ENCODE measurements around the gene CD40. TPM values are rescaled to one million over a fixed set of nuclear protein-coding genes. Genes with fewer than 3 reads are reported as not detected.

CD40 gene
- total and polyA plus RNA-seq, 5 donors: 9.7 to 19.0 (median 11.6) TPM

DNA sequence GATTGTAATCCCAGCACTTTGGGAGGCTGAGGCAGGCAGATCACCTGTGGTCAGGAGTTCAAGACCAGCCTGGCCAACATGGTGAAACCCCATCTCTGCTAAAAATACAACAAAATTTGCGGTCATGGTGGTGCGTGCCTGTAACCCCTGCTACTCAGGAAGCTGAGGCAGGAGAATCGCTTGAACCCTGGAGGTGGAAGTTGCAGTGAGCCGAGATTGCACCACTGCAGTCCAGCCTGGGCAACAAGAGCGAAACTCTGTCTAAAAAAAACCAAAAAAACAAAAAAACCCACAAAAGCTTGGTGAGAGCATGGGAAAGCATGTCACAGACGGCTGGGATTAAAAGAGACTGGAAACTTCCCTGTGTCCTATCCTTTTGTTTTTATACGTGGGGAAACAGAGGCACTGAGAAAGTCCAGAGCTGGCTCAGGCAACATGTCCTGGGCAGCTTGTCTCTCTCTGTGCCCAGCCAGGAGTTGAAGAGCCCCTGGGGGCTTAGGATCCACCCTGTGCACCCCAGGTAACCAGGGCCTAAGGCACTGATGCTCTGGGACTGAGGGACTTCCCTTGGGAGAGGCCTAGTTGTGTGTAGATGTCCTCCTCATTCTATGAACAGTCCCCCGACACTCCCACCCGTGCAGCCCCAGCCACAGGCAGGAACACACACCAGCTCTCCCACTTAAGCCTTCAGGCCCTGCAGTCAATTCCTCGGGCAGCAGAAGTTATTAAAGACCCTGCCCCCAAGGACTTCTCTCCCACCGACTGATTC, 16.0 kb downstream of the CD40 start:
- Histone ChIP-seq H3K4me1 (ENCODE audit: control insufficient read depth, insufficient read depth, low read length) (no peaks in the 10 kb centered on the region), H3K27me3 (ENCODE audit: control insufficient read depth, insufficient read depth) (no peaks in the 10 kb centered on the region), H3K4me3 (ENCODE audit: low read length) (no peak overlapping the region), H3K27ac (ENCODE audit: low read length) (no peak overlapping the region), H3K9me3 (ENCODE audit: control insufficient read depth, low read length) (no peaks in the 10 kb centered on the region)
- intact Hi-C loops (cut with DNase I): loop anchor here (2.0 to 5.0 kb wide), 4 partner anchors 173 to 215 kb away; partner anchors contain the start of gene CDH22 (in 1 of the 4)
- ATAC-seq (no peak), DNase-seq (no peak)
- 70% methylated on average over 11 of the region's 11 CpGs for WGBS

DNA sequence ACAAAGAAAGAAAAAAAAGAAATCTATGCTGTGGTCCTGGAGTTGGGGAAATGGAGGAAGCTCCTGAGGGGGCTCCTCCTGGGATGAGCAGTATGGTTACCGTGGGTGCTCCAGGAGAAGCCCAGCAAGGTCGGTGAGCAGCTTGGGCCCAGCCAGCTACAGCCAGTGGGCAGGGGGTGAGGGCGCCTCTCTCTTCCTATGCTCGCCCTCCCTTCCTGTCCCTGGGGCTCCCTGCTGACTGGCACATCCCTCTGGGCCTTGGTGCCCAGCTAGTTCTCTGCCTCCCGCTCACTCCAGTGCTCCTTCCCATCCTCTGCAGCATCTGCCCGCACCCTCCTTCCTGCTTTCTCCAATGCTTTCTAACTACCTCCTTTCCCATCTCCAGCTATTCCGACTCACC, 16.6 kb downstream of the CD40 start:
- Histone ChIP-seq H3K27ac (ENCODE audit: low read length) (no peak overlapping the region), H3K4me3 (ENCODE audit: low read length) (no peak overlapping the region), H3K27me3 (ENCODE audit: control insufficient read depth, insufficient read depth) (no peaks in the 10 kb centered on the region), H3K9me3 (ENCODE audit: control insufficient read depth, low read length) (no peaks in the 10 kb centered on the region), H3K4me1 (ENCODE audit: control insufficient read depth, insufficient read depth, low read length) (no peaks in the 10 kb centered on the region)
- WGBS: 78% methylated on average over 7 of the region's 7 CpGs
- no peak for ATAC-seq
- no peak for DNase-seq
- intact Hi-C loops (cut with DNase I): loop anchor here in 3 of 4 donors (5.0 kb wide), 3 partner anchors 173 to 213 kb away; partner anchors contain the start of gene CDH22 (in 2 of the 3)

DNA sequence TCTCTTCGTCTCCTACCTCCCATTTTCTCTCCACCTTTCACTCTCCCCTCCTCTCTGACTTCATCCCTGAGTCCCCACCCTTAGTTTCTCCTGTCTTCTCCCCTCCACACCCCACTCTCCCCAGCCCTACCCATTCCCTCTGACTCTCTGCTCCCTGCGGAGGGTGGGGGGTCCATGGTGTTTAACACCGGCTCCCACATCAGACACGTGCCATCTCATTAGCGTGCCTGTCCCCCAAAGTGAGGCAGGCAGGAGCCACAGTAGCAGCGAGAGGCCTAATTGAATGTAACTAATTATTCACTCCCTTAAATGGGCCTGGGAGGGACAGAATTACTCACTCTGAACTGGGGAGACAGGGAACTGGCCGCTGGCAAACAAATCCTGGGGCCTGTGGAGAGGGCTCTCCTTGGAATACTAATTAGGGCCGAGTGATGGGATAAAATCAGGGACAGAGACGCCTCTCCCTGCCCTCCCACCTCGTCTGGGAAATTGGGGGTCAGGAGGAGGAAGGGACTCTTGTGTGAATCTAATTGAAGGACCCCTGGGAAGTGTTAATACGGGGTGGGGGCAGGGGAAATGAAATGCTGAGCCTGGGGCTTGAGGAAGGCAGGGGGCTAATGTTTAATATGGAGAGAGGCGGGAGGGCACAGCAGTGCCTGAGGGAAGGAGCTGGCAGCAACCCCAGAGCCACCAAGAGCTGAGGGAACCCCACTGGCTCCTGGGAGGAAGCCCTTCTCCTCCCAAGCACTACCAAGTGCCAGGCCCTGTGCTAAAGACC, 17.9 kb downstream of the CD40 start:
- DNase-seq (no peak), ATAC-seq (no peak)
- intact Hi-C loops (cut with DNase I): loop anchor here in 1 of 4 donors (5.0 kb wide), 1 partner anchor 171 kb away; the partner anchor contains the start of gene CDH22
- 42% methylated on average over 12 of the region's 12 CpGs for WGBS
- Histone ChIP-seq H3K4me1 (ENCODE audit: control insufficient read depth, insufficient read depth, low read length) (no peaks in the 10 kb centered on the region), H3K4me3 (ENCODE audit: low read length) (no peak overlapping the region), H3K9me3 (ENCODE audit: control insufficient read depth, low read length) (no peaks in the 10 kb centered on the region), H3K27me3 (ENCODE audit: control insufficient read depth, insufficient read depth) (no peaks in the 10 kb centered on the region), H3K27ac (ENCODE audit: low read length) (no peak overlapping the region)

DNA sequence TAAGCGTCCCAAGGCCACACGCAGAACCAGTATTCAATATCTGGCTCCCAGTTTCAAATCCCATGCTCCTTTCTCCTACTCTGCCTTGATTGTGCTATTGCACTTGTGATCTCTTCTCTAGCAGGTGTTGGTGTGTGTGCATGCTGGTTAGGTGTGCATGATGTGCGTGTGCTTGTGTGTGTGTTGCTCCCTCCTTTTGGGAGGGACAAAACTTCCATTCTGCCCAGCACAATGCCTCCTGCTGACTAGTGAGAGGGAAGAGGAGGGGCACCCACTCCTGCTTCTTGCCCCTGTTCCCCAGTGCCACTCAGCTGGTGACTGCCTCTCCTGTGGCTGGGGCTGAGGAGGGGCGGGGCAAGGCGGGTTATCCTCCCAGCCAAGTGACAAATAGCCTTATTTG, 19.7 kb downstream of the CD40 start:
- Histone ChIP-seq H3K27me3 (ENCODE audit: control insufficient read depth, insufficient read depth) (no peaks in the 10 kb centered on the region), H3K9me3 (ENCODE audit: control insufficient read depth, low read length) (no peaks in the 10 kb centered on the region), H3K27ac (ENCODE audit: low read length) (no peak overlapping the region), H3K4me3 (ENCODE audit: low read length) (no peak overlapping the region), H3K4me1 (ENCODE audit: control insufficient read depth, insufficient read depth, low read length) (no peaks in the 10 kb centered on the region)
- WGBS: 70% methylated on average over 5 of the region's 5 CpGs
- intact Hi-C loops (cut with DNase I): loop anchor here in 1 of 4 donors (5.0 kb wide), 1 partner anchor 169 kb away; the partner anchor contains the start of gene CDH22
- DNase-seq (no peak), ATAC-seq (no peak)

DNA sequence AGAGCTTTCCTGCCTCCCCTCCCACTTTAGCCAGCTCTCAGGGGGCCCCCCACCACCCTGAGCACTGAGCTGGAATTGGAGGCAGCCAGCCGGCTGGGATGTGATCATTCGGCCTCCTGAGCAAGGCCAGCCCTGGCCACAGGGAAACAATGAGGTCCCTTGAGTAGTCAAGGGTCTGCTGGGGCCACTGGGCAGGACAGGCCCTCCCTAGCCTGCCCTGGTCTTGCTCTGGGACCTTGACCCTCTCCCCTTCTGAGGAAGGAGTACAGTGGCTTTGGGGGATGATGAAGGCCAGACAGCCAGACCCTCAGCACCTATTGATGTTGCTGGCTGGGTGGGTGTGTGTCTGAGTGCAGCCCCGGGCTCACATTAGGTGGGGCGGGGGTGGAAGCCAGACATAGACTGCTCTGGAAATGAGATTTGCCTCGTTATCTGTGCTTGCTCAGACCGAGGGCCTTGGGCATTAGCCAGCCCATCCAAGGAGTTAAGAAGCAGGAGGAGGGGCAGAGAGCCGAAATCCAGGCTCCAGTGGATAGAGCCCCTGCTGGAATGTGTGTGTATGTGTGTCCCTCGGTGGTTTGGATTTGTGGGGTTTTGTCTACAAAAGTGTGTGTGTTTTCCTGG, 21.3 kb downstream of the CD40 start:
- intact Hi-C loops (cut with DNase I): loop anchor here in 1 of 4 donors (5.0 kb wide), 1 partner anchor 168 kb away; the partner anchor contains the start of gene CDH22
- Histone ChIP-seq H3K4me3 (ENCODE audit: low read length) (no peak overlapping the region), H3K4me1 (ENCODE audit: control insufficient read depth, insufficient read depth, low read length) (no peaks in the 10 kb centered on the region), H3K9me3 (ENCODE audit: control insufficient read depth, low read length) (no peaks in the 10 kb centered on the region), H3K27ac (ENCODE audit: low read length) (no peak overlapping the region), H3K27me3 (ENCODE audit: control insufficient read depth, insufficient read depth) (no peaks in the 10 kb centered on the region)
- WGBS: 28% methylated on average over 8 of the region's 8 CpGs
- DNase-seq (no peak), ATAC-seq (no peak)

DNA sequence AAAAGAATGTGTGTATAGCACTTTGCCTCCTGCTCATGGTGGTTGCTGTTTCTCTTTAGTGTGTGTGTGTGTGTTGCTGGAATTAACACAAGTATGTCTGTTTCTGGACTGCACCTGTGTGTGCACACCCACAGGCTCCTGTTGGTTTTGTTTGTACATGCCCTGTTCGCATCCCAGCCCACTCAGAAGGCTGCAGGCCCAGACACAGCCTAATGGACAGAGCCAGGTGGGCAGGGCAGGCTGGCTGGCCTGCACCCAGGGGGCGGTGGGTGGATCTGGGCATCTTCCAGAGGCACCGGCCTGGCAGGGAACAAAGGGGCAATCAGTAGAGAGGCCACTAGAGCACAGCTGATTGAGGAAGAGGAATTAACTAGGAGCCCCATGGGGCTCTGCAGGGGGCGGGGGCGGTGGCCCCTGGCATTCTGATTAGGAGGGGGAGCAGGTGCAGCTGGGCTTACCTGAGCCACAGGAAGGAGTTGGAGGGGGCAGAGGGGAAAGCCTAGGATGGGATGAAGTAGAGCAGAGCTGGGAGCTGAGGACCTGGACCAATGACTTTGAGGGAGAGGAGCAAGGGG, 21.9 kb downstream of the CD40 start:
- Histone ChIP-seq H3K27me3 (ENCODE audit: control insufficient read depth, insufficient read depth) (no peaks in the 10 kb centered on the region), H3K9me3 (ENCODE audit: control insufficient read depth, low read length) (no peaks in the 10 kb centered on the region), H3K27ac (ENCODE audit: low read length) (no peak overlapping the region), H3K4me1 (ENCODE audit: control insufficient read depth, insufficient read depth, low read length) (no peaks in the 10 kb centered on the region), H3K4me3 (ENCODE audit: low read length) (no peak overlapping the region)
- ATAC-seq (no peak), DNase-seq (no peak)
- intact Hi-C loops (cut with DNase I): loop anchor here in 1 of 4 donors (5.0 kb wide), 1 partner anchor 167 kb away; the partner anchor contains the start of gene CDH22
- 57% methylated on average over 5 of the region's 5 CpGs for WGBS

DNA sequence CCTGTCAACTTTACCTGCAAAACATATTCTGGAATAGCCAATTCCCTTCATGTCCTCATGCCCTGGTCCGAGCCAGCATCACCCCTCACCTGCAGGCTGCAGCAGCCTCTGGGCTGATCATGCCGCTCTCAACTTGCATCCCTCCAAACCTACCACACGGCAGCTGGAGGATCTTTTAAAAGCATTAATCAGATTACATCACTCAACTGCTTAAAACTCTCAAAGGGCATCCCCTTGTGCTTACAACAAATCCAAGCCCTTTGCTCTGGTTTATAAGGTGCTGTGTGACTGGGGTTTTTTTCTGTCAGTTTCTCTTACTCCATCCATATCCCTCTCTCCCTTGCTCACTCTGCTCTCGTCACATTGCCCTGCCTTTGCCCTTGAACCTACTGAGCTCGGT, 24.0 kb downstream of the CD40 start:
- Histone ChIP-seq H3K4me3 (ENCODE audit: low read length) (no peak overlapping the region), H3K4me1 (ENCODE audit: control insufficient read depth, insufficient read depth, low read length) (no peaks in the 10 kb centered on the region), H3K9me3 (ENCODE audit: control insufficient read depth, low read length) (no peaks in the 10 kb centered on the region), H3K27me3 (ENCODE audit: control insufficient read depth, insufficient read depth) (no peaks in the 10 kb centered on the region), H3K27ac (ENCODE audit: low read length) (no peak overlapping the region)
- ATAC-seq (no peak), DNase-seq (no peak)
- WGBS: 41% methylated on average over 5 of the region's 5 CpGs
- intact Hi-C loops (cut with DNase I): no loop called here

DNA sequence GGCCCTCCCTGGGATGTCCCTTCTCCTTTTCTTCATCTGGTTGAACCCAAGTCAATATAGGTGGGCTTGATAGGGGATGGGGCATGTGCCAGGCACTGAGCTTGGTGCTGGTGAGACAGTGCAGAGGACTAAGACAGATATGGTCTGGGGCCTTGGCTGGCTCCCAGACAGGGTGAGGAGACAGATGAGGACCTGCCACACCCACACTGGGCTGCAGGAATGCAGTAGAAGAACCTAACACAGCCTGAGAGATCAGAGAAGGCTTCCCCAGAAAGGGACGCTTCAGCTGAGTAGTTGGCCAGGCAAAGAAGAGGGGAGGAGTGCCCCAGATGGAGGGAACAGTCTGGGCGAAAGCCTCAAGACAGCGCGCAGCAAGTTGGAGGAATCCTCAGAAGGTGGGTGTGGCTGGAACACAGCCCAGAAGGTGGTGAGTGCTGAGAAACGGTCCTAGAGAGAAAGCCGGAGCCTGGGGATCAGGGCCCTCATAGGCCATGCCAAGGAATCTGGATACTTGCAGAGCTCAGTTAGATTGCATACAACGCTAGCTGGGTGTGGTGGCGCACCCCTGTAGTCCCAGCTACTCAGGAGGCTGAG, 26.4 kb downstream of the CD40 start:
- intact Hi-C loops (cut with DNase I): no loop called here
- WGBS: 61% methylated on average over 8 of the region's 8 CpGs

DNA sequence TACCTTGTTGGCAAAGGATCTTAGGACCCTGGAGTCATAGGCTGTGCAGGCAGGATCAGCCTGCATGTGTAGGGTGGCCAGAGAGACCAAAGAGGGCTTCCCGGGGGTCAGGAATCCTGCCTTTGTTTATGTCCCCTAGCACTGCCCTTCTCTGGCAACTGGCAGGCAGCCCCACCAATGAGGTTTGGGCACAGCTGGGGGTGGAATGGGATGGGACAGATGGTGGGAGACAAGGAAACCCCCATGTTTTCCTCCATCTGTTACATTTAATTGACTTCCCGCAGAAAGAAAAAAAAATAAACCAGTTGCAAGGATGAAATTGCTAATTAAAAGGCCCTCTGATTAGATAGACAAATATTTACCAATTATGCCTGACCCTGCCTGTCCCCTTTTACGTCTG, 27.6 kb downstream of the CD40 start:
- Histone ChIP-seq H3K27me3 (ENCODE audit: control insufficient read depth, insufficient read depth) (no peaks in the 10 kb centered on the region), H3K4me3 (ENCODE audit: low read length) (no peak overlapping the region), H3K9me3 (ENCODE audit: control insufficient read depth, low read length) (no peaks in the 10 kb centered on the region), H3K4me1 (ENCODE audit: control insufficient read depth, insufficient read depth, low read length) (no peaks in the 10 kb centered on the region), H3K27ac (ENCODE audit: low read length) (no peak overlapping the region)
- intact Hi-C loops (cut with DNase I): no loop called here
- 43% methylated on average over 3 of the region's 3 CpGs for WGBS
- DNase-seq (no peak), ATAC-seq (no peak)

More for the DNA sequence above, 26.4 kb downstream of the CD40 start:
- ATAC-seq (no peak), DNase-seq (no peak)
- H3K27me3 ChIP-seq (ENCODE audit: control insufficient read depth, insufficient read depth): no peaks in the 10 kb centered on the region
- no peaks in the 10 kb centered on the region for H3K4me1 ChIP-seq (ENCODE audit: control insufficient read depth, insufficient read depth, low read length)
- H3K9me3 ChIP-seq (ENCODE audit: control insufficient read depth, low read length): no peaks in the 10 kb centered on the region
- no peak overlapping the region for H3K27ac ChIP-seq (ENCODE audit: low read length)
- H3K4me3 ChIP-seq (ENCODE audit: low read length): no peak overlapping the region
